AML-193 (cell line): ENCODE data around the gene PAPOLA.
A peak's percentile ranks its signal among the peaks of the same experiment; 100 is the strongest.
"Not testable (repeated sequence)": the region's sequence is repeated elsewhere in the genome, so short reads cannot be mapped to it uniquely, and the experiment has no call there.

Experiments
- DNase-seq, 2 experiments: peaks; one replicate each; lab custom pipeline; 2025; lab: John Stamatoyannopoulos, UW

PAPOLA gene

DNA sequence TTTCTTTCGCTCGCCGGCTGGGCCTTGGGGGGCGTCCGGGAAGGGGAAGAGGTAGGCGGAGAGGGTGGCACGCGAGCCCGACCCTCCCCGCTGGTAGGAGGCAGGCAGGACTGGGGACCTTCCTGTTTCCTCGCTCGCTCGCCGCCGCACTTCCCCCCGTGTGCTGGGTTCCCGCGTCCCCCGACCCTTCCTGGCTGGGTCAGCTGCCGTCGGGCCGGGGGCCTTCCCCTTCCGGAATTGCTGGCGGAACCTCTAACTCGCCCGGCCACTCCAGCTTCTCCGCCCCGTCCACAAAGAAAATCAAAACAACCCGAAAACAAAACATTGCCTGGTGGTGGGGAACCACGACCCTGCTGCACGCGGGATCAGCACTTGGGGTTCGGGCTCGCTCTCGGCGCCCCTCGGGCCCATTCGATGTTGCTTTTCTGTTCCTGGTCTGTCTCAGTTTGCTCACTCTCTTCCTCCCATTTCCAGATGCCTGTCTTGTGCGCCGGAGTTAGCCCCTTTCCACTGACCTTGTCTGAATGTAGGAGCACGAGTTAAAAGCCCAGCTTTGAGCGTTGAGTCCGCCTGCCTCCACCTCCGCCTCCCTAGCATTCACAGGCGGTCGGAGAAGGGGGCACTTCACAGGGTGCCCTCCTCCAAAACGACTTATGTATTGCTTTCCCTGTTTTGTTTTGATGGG, 581 bp downstream of the PAPOLA start:
- peak; percentile 47 to 55 for DNase-seq

DNA sequence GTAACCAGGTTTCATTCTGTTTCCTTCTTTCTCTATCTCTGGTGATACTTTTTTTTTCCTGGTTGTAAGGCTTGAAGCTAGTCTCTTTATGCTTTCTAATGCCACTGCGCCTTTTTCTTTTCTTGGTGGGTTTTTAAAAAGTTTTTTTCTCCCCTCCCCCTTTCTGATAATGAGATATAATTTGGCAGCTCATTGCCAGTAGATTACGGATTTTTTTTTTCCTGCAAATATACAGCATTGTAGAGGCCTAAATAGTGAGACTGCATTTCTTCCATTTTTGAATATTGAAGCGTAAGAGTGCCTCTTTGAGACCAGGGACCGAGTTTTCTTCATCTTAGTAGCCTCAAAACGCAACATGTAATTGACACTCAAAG, 1.1 kb downstream of the PAPOLA start:
- no peak for DNase-seq

DNA sequence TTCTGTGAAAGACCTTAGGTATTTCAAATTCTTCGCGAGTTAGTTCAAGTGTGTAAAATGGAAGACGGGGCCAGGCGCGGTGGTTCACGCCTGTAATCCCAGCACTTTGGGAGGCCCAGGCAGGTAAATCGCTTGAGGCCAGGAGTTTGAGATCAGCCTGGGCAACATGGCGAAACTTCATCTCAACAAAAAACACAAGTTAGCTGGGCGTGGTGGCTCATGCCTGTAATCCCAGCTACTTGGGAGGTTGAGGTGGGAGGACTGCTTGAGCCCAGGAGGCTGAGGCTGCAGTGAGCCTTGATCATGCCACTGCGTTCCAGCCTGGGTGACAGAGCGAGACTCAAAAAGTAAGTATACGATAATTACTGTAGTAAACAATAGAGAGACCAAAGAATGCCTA, 2.2 kb downstream of the PAPOLA start:
- not testable (repeated sequence) for DNase-seq

GRCh38 chr14:96507723-96508122, 5.5 kb downstream of the PAPOLA start:
- DNase-seq, result no peak

- DNase-seq, result no peak
These were observed 6.7 kb downstream of the PAPOLA start for GRCh38 chr14:96508900-96509299.

- DNase-seq, result no peak
These were observed 7.4 kb downstream of the PAPOLA start for GRCh38 chr14:96509457-96510090.

GRCh38 chr14:96511146-96511545, 9.0 kb downstream of the PAPOLA start:
- DNase-seq, result no peak

DNA sequence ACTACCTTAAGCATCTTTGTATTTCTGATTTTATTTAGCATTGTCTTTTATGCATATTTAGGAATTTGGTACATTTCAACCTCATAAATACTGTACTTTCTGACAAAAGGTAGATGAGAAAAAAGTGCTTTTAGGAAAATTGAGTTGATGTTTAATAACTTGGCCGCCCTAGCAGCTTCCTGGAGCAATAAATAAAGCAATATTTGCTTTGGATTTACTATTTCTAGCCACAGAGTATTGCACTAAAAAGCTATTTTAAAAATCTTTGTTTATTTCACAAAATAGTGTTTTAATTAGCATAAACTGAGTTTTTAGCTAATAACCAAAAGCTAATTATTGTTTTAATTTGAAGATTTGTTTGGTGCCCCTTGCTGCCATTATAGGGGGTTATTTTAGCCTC, 9.5 kb downstream of the PAPOLA start:
- no peak for DNase-seq

DNA sequence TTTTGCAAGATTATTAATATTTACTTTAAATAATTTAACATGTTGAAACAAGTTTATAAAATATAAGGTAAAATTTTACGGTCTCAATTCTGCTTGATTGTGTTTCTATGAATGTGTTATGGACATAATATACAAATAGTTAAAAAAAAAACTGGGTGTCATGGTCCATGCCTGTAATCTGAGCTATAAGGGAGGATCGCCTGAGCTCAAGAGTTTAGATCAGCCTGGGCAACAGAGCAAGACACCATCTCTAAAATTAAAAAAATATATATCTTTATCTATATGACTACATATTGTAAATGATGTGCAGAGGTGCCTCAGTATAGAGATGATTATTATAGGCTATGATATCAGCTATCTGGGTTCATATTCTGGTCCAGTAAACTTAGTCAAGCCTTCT, 9.9 kb downstream of the PAPOLA start:
- no peak for DNase-seq

DNA sequence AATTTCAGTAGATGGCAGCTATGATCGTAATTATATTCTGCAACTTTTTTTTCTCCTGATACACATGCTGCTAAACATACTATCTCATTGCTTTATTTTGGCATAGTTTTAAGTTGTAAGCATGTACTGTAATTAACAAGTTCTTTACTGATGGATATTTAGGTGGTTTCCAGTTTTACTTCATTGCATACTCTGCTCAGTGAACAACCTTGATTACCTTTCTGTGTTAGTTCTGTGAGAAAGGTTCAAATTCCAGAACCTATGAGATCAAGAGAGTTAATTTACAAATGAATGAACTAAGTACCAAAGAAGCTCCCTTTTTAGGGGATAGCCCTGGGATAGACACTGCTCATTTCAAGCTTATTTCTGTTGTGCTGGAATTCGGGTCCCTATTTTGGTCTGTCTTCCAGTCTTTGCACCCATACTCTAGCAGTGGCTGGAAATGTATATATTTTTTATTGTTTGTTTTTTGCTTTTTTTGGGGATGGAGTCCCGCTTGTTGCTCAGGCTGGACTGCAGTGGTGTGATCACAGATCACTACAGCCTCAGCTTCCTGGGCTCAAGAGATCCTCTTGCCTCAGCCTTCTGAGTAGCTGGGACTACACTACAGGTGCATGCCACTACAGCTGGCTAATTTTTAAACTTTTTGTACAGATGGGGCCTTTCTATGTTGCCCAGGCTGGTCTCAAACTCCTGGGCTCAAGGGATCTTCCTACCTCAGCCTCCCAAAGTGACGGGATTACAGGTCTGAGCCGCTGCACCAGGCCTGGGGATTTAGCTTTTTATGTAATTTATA, 10.6 kb downstream of the PAPOLA start:
- DNase-seq, result no peak

- DNase-seq, result no peak
These were observed 12.5 kb downstream of the PAPOLA start for GRCh38 chr14:96514694-96515093.

GRCh38 chr14:96515731-96516130, 13.5 kb downstream of the PAPOLA start:
- no peak for DNase-seq

GRCh38 chr14:96516351-96516750, 14.2 kb downstream of the PAPOLA start:
- no peak for DNase-seq

GRCh38 chr14:96519970-96520369, 17.8 kb downstream of the PAPOLA start:
- no peak for DNase-seq

GRCh38 chr14:96525452-96525851, 23.3 kb downstream of the PAPOLA start:
- DNase-seq, result no peak

GRCh38 chr14:96532632-96533031, 30.4 kb downstream of the PAPOLA start:
- DNase-seq, result no peak

DNA sequence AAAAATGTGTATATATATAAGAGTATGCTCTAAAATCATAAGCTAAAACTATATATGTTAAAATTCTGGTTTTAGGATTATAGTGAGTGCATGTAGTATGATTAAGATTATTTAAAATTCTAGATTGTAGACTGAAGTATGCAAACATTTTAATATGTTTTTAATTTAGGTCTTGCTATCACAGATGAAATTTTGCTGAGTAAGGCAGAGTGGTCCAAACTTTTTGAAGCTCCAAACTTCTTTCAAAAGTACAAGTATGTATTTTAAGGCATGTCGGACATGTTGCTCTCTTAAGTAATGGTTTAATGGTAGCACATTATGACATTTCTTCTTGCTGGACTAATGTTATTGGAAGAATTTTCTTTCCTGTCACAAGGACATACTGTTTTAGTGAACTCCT, 34.6 kb downstream of the PAPOLA start:
- DNase-seq, result no peak

DNA sequence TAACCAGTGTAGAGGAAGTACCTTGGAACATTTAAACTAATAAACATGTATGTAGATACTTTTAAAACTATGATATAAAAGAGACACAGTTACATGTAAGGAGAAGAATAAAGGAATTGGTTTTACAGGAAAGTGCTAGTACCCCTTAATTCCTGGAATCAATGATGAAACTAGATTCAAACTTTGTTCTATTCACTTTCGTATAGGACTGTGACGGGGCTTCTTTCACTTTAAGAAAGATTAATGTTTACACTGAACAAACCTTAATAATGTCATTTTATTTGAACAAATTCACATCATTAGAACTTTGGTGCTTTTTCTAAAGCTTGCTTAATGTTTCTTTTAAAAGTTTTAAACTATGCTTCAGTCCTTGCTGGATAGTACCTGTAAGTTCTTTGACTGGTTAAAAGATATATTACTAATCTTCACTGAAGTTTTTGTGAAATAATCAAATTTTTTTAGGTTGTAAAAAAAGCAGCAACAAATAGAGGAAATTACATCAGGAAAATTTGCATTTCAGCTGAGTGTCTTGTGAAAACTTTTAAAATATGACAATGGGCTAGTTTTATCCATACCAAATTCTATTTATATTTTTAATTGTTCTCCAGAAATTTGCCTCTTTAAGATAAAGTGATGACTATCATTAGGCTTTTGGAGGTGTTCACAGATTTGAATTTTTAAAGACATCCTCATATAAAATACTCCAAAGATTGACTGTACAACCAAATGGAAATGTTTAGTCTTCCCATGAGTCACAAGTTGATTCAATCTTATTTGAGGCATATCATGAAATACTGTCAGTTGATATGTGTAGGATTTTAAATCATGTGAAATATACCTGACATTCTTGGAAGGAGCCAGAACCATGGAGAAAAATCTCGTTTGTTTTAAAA, 36.2 kb downstream of the PAPOLA start:
- no peak for DNase-seq

DNA sequence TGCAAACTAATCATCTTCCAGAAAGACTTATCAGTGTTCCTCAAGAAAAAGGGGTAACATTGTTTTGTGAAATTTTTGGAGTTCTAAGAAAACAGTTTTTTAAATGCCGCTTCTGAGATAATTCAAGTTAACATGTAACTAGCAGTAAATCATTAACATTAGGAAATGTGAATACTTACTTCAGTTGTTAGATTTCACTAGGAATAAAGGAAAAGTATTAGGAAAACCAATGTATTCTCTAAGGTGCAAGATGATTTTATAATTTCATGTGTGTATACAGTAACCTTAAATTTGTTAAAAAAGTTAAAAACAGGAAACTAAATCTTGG, 36.8 kb downstream of the PAPOLA start:
- no peak for DNase-seq

DNA sequence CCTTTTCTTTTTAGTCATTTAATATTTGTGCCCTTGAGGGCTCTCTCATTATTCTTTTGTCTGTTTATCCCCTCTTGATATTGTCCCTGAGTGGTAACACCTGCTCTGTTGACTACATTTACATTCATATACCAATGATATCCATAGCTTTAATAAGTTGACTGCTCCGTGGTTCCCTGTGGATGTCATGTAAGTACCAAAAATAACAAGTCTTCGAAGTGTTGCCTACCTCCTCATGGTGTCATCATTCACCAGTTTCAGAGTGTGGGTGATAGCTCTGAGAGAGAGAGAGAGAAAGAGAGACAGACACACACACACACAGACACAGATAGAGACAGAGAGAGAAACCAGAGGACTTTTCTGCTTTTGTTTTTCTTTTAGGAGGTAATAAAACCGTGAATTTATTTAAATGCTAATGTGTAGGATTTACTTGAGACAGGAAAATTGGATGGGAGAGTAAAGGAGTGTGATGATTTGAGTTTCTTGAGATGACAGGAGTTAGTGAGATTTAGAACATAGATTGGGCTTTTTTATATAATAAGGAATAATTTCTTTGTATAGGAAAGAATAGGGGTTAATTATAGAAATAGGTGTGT, 52.2 kb downstream of the PAPOLA start:
- no peak for DNase-seq

GRCh38 chr14:96559571-96559970, 57.4 kb downstream of the PAPOLA start:
- peak in 1 of 2 experiments; percentile 10 for DNase-seq

GRCh38 chr14:96564389-96564788, 62.2 kb downstream of the PAPOLA start:
- DNase-seq, result no peak
